ENCODE data around the gene ATF6. TPM values are rescaled to one million over a fixed set of nuclear protein-coding genes. Genes with fewer than 3 reads are reported as not detected.

ATF6 gene
- total RNA-seq, 1 donor from 2014 or later, result 25.3 TPM

DNA sequence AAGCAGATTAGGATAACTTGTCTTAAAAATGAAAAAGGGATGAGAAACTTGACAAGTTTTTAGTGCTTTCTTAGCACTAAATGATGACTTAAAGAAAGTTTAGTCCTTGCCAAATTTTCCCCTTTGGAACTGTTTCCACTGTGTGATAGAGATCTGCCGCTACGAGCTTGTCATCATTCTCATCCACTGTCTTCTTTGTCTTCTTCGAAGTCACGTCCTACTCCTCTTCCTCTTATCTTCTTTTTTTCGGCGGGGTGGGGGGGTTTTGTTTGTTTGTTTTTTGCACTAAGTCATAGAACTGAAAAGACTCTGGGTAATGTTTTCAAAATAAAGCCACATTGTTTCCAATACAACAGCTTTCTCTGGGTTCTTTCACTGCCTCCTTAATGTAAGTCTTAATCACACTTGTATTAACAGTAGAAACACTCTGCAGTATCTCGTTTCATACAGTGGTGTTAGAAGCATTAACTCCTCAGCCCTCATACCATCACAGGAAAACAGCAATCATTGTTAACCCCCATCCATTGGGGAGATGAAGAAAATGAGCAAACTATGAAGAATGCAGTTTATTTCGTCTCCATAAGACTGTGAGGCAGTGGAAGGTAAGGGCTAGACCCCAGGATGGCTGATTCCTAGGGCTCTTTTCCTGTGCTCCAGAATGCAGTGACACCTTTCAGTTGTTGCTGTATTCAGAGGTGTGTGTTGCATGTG lies 175.8 kb downstream of the ATF6 start:
- Histone ChIP-seq H3K36me3 (ENCODE audit: control insufficient read depth, insufficient read depth, low read length) (peaks cover 1% of the 10 kb centered on the region), H3K4me3 (ENCODE audit: low read depth, low read length) (no peak overlapping the region), H3K27me3 (ENCODE audit: control insufficient read depth, insufficient read depth, low read length) (no peaks in the 10 kb centered on the region)
- FAIRE-seq (no peak), DNase-seq (ENCODE audit: low read depth) (no peak)
- TF ChIP-seq, protein P1, sequence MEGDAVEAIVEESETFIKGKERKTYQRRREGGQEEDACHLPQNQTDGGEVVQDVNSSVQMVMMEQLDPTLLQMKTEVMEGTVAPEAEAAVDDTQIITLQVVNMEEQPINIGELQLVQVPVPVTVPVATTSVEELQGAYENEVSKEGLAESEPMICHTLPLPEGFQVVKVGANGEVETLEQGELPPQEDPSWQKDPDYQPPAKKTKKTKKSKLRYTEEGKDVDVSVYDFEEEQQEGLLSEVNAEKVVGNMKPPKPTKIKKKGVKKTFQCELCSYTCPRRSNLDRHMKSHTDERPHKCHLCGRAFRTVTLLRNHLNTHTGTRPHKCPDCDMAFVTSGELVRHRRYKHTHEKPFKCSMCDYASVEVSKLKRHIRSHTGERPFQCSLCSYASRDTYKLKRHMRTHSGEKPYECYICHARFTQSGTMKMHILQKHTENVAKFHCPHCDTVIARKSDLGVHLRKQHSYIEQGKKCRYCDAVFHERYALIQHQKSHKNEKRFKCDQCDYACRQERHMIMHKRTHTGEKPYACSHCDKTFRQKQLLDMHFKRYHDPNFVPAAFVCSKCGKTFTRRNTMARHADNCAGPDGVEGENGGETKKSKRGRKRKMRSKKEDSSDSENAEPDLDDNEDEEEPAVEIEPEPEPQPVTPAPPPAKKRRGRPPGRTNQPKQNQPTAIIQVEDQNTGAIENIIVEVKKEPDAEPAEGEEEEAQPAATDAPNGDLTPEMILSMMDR (IDR thresholded peaks at IDR 0.05; ENCODE audit: insufficient read depth, low read length, severe bottlenecking), result no peak

DNA sequence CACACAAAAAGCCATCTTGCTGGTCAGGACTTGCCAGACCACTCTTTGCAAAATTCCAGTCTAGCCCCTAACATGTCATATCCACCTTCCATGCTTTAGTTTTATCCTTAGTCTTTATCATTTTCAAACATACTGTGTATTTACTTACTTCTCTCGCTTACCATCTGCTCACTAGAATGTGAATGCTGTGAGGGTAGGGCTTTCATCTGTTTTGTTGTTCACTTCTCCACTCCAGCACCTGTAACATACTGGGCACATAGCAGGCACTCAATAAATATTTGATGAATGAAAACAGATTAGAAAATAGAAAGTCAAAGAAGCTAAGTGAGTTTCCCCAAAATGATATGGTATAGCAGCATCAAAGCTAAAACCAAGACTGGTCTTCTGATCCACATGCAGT lies 177.6 kb downstream of the ATF6 start:
- H3K4me3 ChIP-seq (ENCODE audit: low read depth, low read length), result no peak overlapping the region
- peaks cover 1% of the 10 kb centered on the region for H3K36me3 ChIP-seq (ENCODE audit: control insufficient read depth, insufficient read depth, low read length)
- FAIRE-seq (no peak), DNase-seq (ENCODE audit: low read depth) (no peak)
- TF ChIP-seq, protein P1 (IDR thresholded peaks at IDR 0.05; ENCODE audit: insufficient read depth, low read length, severe bottlenecking), result no peak
- no peaks in the 10 kb centered on the region for H3K27me3 ChIP-seq (ENCODE audit: control insufficient read depth, insufficient read depth, low read length)

DNA sequence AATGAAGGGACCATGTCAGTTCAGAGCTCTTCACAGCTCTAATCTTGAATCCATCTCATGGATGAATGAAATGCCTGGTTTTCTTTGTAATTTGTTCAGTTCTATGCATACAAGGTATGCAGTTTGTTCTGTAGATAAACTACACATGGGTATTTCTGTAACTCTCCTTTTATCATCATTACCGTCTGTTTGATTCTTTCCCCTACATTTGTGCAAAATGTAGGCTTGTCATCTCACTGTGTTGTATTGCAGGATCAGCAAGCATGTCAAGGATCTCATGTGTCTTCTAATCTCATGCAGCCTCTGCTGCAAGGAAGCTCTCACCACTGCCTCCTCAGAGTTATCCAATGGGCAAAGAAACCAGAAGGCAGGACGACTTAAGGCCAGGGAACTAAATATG lies 178.3 kb downstream of the ATF6 start:
- no peak overlapping the region for H3K4me3 ChIP-seq (ENCODE audit: low read depth, low read length)
- FAIRE-seq, result no peak
- TF ChIP-seq, protein P1 (IDR thresholded peaks at IDR 0.05; ENCODE audit: insufficient read depth, low read length, severe bottlenecking), result no peak
- no peak for DNase-seq (ENCODE audit: low read depth)
- peaks cover 1% of the 10 kb centered on the region for H3K36me3 ChIP-seq (ENCODE audit: control insufficient read depth, insufficient read depth, low read length)
- no peaks in the 10 kb centered on the region for H3K27me3 ChIP-seq (ENCODE audit: control insufficient read depth, insufficient read depth, low read length)

DNA sequence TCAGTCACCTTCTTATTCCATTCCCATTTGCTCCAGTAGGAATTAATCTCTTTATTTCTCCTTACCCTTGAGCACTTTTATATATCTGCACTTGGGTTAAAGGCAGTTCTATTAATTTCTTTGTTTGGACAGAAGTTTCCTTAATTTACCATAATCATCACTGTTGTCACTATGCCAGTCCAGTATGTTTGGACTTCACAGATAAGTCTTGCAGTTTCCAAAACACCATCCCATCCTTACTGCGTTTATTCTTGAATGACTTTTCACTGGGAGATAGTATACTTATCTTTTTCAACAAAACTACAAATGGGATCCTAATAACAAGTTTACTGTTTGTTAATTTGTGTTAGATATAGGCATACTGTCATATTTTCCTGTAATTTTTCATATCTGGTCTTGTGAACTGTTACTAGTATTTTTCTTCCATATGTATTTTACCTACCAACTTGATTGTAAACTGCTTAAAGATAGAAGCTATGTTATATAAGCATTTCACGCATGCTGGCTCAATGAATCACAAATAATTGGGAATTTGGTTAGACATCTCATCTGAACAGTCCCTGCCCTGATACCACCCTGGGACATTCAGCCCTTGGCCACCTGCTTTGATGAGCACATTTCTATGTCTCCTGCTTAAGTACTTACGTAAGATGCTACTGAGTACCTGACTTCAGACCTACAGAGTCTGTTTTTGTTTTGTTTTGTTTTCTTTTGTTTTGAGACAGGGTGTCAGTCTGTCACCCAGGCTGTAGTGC lies 179.4 kb downstream of the ATF6 start:
- no peak for DNase-seq (ENCODE audit: low read depth)
- H3K4me3 ChIP-seq (ENCODE audit: low read depth, low read length), result no peak overlapping the region
- peaks cover 1% of the 10 kb centered on the region for H3K36me3 ChIP-seq (ENCODE audit: control insufficient read depth, insufficient read depth, low read length)
- TF ChIP-seq, protein P1 (IDR thresholded peaks at IDR 0.05; ENCODE audit: insufficient read depth, low read length, severe bottlenecking), result no peak
- H3K27me3 ChIP-seq (ENCODE audit: control insufficient read depth, insufficient read depth, low read length), result no peaks in the 10 kb centered on the region
- no peak for FAIRE-seq

DNA sequence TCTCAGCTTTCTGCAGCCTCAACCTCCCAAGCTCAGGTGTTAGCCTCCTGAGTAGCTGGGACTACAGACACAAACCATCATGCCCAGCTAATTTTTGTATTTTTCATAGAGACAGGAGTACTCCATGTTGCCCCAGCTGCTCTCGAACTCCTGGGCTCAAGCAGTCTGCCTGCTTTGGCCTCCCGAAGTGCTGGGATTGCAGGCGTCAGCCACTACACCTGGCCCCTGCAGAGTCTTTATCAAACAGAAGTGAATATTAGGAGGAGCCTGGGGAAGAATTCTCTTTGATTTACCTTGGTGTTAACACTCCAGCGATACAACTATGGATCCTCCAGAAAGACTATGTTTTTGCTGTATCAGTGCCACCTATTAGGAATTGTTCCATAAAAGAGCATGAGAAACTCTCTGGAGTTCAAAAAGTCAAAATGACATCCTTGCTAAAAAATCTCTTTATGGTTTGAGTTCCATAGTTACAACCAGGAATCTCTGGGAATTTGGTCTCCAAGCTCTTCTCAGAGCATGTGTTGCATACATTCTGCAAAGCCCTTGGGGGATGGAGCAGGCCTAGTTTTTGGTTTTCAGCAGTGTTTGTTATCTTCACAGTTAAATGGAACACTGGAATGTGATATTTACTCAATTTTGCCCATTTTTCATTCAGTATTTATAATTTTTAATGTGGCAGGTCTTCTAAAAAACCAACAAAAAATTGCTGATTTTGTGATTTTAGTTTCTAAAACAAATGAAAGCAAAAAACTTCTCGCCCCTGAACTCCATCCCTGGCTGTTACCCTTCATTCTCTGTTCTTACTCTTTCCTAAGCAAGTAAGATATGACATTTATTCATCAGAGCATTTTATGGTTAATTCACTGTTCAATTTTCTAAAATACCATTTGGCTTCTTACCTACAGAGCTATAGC lies 180.2 kb downstream of the ATF6 start:
- TF ChIP-seq, protein P1 (IDR thresholded peaks at IDR 0.05; ENCODE audit: insufficient read depth, low read length, severe bottlenecking), result no peak
- Histone ChIP-seq H3K36me3 (ENCODE audit: control insufficient read depth, insufficient read depth, low read length) (peaks cover 1% of the 10 kb centered on the region), H3K27me3 (ENCODE audit: control insufficient read depth, insufficient read depth, low read length) (no peaks in the 10 kb centered on the region), H3K4me3 (ENCODE audit: low read depth, low read length) (no peak overlapping the region)
- DNase-seq (ENCODE audit: low read depth), result no peak
- no peak for FAIRE-seq
